Skin epidermis (tissue), 12 donors: ENCODE measurements around the gene CNOT6.
"Not testable (repeated sequence)": the region's sequence is repeated elsewhere in the genome, so short reads cannot be mapped to it uniquely, and the experiment has no call there.

Experiments
- H3K27ac ChIP-seq, 21 experiments: fragments of 200-600 bp; sonication (generic) in 11 of 21; one replicate each; pipeline ENCODE4 v1.5.0; 2020; ENCODE audit warnings: mild to moderate bottlenecking in 3 of 21, inconsistent platforms in 2 of 21, moderate library complexity in 2 of 21
- H3K4me3 ChIP-seq, 7 experiments: fragments of 200-600 bp; sonication (generic) in 2 of 7; one replicate each; pipeline ENCODE4 v1.5.0; 2020; ENCODE audit warnings: inconsistent platforms in 2 of 7, mild to moderate bottlenecking in 2 of 7, moderate library complexity in 1 of 7

Gene CNOT6

GRCh38 chr5:180494060-180494509, at the start of gene CNOT6:
Gene CNOT6 (plus strand): TSS chr5:180494379. CDS start chr5:180529277, 34,898 bp downstream.
- Histone ChIP-seq H3K4me3 (peak within 1 kb of the TSS; percentile 88 to 100 (median 98)), H3K27ac (peak within 1 kb of the TSS; percentile 86 to 98 (median 95))

- no peak overlapping the region for H3K27ac ChIP-seq
- no peak overlapping the region for H3K4me3 ChIP-seq
Observed at GRCh38 chr5:180454752-180455151, 39.4 kb upstream of the CNOT6 start.

- H3K27ac ChIP-seq = no peak overlapping the region
- H3K4me3 ChIP-seq = no peak overlapping the region
Observed at GRCh38 chr5:180455872-180456271, 38.3 kb upstream of the CNOT6 start.

- Histone ChIP-seq H3K4me3 (no peak overlapping the region), H3K27ac (no peak overlapping the region)
Observed at GRCh38 chr5:180456792-180457191, 37.4 kb upstream of the CNOT6 start.

GRCh38 chr5:180458852-180459673, 35.1 kb upstream of the CNOT6 start:
- not testable (repeated sequence) for H3K4me3 ChIP-seq, H3K27ac ChIP-seq

GRCh38 chr5:180459674-180460142, 34.5 kb upstream of the CNOT6 start:
- H3K4me3 ChIP-seq, H3K27ac ChIP-seq: not testable (repeated sequence)

GRCh38 chr5:180460834-180461233, 33.3 kb upstream of the CNOT6 start:
- Histone ChIP-seq H3K4me3 (no peak overlapping the region), H3K27ac (no peak overlapping the region)

- H3K27ac ChIP-seq = no peak overlapping the region
Observed at GRCh38 chr5:180461303-180461702, 32.9 kb upstream of the CNOT6 start.

GRCh38 chr5:180463216-180463900, 30.8 kb upstream of the CNOT6 start:
- Histone ChIP-seq H3K27ac (no peak overlapping the region), H3K4me3 (no peak overlapping the region)

More at GRCh38 chr5:180461303-180461702, 32.9 kb upstream of the CNOT6 start:
- H3K4me3 ChIP-seq = no peak overlapping the region

GRCh38 chr5:180463916-180464602, 30.1 kb upstream of the CNOT6 start:
- Histone ChIP-seq H3K4me3 (no peak overlapping the region), H3K27ac (no peak overlapping the region)

GRCh38 chr5:180464603-180464970, 29.6 kb upstream of the CNOT6 start:
- Histone ChIP-seq H3K4me3 (no peak overlapping the region), H3K27ac (no peak overlapping the region)

- H3K4me3 ChIP-seq, H3K27ac ChIP-seq: not testable (repeated sequence)
Observed at GRCh38 chr5:180465052-180465451, 29.1 kb upstream of the CNOT6 start.

GRCh38 chr5:180466316-180466715, 27.9 kb upstream of the CNOT6 start:
- Histone ChIP-seq H3K4me3 (no peak overlapping the region), H3K27ac (no peak overlapping the region)

- no peak overlapping the region for H3K27ac ChIP-seq
- no peak overlapping the region for H3K4me3 ChIP-seq
Observed at GRCh38 chr5:180467028-180467975, 26.9 kb upstream of the CNOT6 start.

- Histone ChIP-seq H3K27ac (no peak overlapping the region), H3K4me3 (no peak overlapping the region)
Observed at GRCh38 chr5:180467989-180468731, 26.0 kb upstream of the CNOT6 start.

GRCh38 chr5:180468732-180469585, 25.2 kb upstream of the CNOT6 start:
- H3K27ac ChIP-seq = no peak overlapping the region
- H3K4me3 ChIP-seq = no peak overlapping the region

- Histone ChIP-seq H3K4me3 (no peak overlapping the region), H3K27ac (no peak overlapping the region)
Observed at GRCh38 chr5:180469586-180469865, 24.7 kb upstream of the CNOT6 start.

GRCh38 chr5:180469866-180470265, 24.3 kb upstream of the CNOT6 start:
- no peak overlapping the region for H3K4me3 ChIP-seq
- no peak overlapping the region for H3K27ac ChIP-seq
